Heart left ventricle (tissue), 16 donors: ENCODE measurements around the gene EMILIN3. TPM values are rescaled to one million over a fixed set of nuclear protein-coding genes. Genes with fewer than 3 reads are reported as not detected.

Experiments
- ATAC-seq, 4 donors: fragments of 200-7000 bp; cut with Tn5 transposase; one replicate each; pipeline ENCODE4 v1.9.1; 2020 to 2022; ENCODE audit warnings: moderate library complexity in 4 of 4, mild to moderate bottlenecking in 3 of 4, moderate number of reproducible peaks in 1 of 4
- DNase-seq, 5 donors: peaks; one replicate each; pipeline ENCODE4 v3.0.0-alpha.2; 2020
- H3K27ac ChIP-seq, 12 donors: fragments of 200-600 bp; sonication (generic) in 4 of 12; one replicate each; pipeline versions ENCODE4 v1.5.0 to v1.8.0; 2016 to 2022; ENCODE audit warnings: mild to moderate bottlenecking in 2 of 12
- H3K27me3 ChIP-seq, 9 donors: fragments of 200-600 bp; sonication (generic) in 2 of 9; one replicate each; pipeline versions ENCODE4 v1.5.1 to v1.8.0; 2016 to 2022; ENCODE audit warnings: mild to moderate bottlenecking in 3 of 9
- H3K36me3 ChIP-seq, 9 donors: fragments of 200-600 bp; sonication (generic) in 2 of 9; one replicate each; pipeline versions ENCODE4 v1.5.0 to v1.8.0; 2018 to 2022; ENCODE audit warnings: mild to moderate bottlenecking in 2 of 9
- H3K4me1 ChIP-seq, 12 donors: fragments of 200-600 bp; sonication (generic) in 4 of 12; one replicate each; pipeline versions ENCODE4 v1.5.0 to v1.8.0; 2016 to 2022; ENCODE audit warnings: mild to moderate bottlenecking in 3 of 12
- H3K4me3 ChIP-seq, 12 donors: fragments of 200-600 bp; sonication (generic) in 4 of 12; one replicate each; pipeline versions ENCODE4 v1.5.0 to v1.8.0; 2017 to 2022; ENCODE audit warnings: mild to moderate bottlenecking in 9 of 12, moderate library complexity in 4 of 12
- H3K9me3 ChIP-seq, 12 donors: fragments of 200-600 bp; sonication (generic) in 4 of 12; one replicate each; pipeline versions ENCODE4 v1.5.0 to v1.8.0; 2016 to 2022; ENCODE audit warnings: mild to moderate bottlenecking in 1 of 12
- CTCF ChIP-seq, 12 donors: fragments of 200-600 bp; sonication (generic) in 4 of 12; IDR thresholded peaks; one replicate each; pipeline versions ENCODE4 v1.5.0 to v1.8.0; 2018 to 2022; ENCODE audit warnings: antibody characterized with exemption in 12 of 12, mild to moderate bottlenecking in 5 of 12
- POLR2A ChIP-seq, 2 donors: fragments of 450-650 bp; IDR thresholded peaks; one replicate each; pipeline ENCODE4 v1.6.1; 2017; ENCODE audit warnings: antibody characterized with exemption in 2 of 2, mild to moderate bottlenecking in 2 of 2, moderate library complexity in 2 of 2
- WGBS, 4 donors: extraction: QIAGEN DNeasy Blood & Tissue Kit in 2 of 4; methylation state at CpG; one replicate each; pipeline versions ENCODE4 v1.1.5 to v1.1.7; 2013 to 2018; 5-methylcytosine and 5-hydroxymethylcytosine counted together
- intact Hi-C, 10 donors: fragments of 100-400 bp; cut with DNase I; formaldehyde crosslinking; loops; one replicate each; pipeline versions ENCODE4 v1.11.1 to v1.14.2; 2022
- polyA plus RNA-seq, 2 donors: library from polyadenylated mRNA; stranded (reverse); fragments of 200-250 nt; gene quantifications; one replicate each; pipeline ENCODE4 v1.2.3, GENCODE V29; 2013
- total RNA-seq, 9 donors: library from RNA; depleted of rRNA in 2 of 9; stranded (reverse); fragments of >200 nt in 2 of 9; fragmentation: NEBNext Ultra II Directional in 3 of 9; extraction: Animal tissue kit (Norgen Biotek cat#: 25700) in 3 of 9; gene quantifications; one replicate each; pipeline versions ENCODE4 v1.1.0 to v1.2.4, GENCODE V29; 2016 to 2023
- donor health status: ischemic (EF 13 %, LVEDD 7.1; RV severe dilation, severe dysfunction).
- donor health status: healthy with polysubstance abuse.
- donor health status: DM: no; HTN: yes; CAD: no.
- donor health status: DM: no; HTN: no; CAD: no.
- donor health status: ischemic (EF 25% LVEDD 6.9; RV normal size, moderate dysfunction).
- donor health status: ischemic (EF 25% LVEDD 5.7; RV mildly dilated, moderate dysfunction).
- donor health status: healthy.
- donor health status: DM: yes; HTN: yes; CAD: no.
- donor health status: ischemic (EF 35%, LVEDD 5.7; RV mildly dilated, moderate dysfunction).
- donor health status: nonischemic (EF 11% LVEDD 7.7; RV severe dilation, severe dysfunction).
- donor health status: DM: yes; HTN: yes; CAD: no.
- donor health status: PGD.
- donor health status: ischemic (EF 29% LVEDD 5.4; RV normal size, mild dysfunction).
- donor health status: nonischemic (EF 23%, LVEDD 6.1; RV moderate dilation, normal function).

EMILIN3 gene
- total and polyA plus RNA-seq, 11 donors, result 0.24 to 9.3 (median 2.2) TPM

GRCh38 chr20:41334036-41334435, 32.6 kb downstream of the EMILIN3 start:
- Histone ChIP-seq H3K4me1 (peaks cover 0 to 28% (median 12%) of the 10 kb centered on the region in 12 donors), H3K36me3 (no peaks in the 10 kb centered on the region), H3K4me3 (no peak overlapping the region), H3K27ac (peak overlapping the region in 10 of 12 donors; percentile 26 to 82 (median 67)), H3K9me3 (no peaks in the 10 kb centered on the region), H3K27me3 (no peaks in the 10 kb centered on the region)
- no peak for ATAC-seq
- DNase-seq, result no peak
- TF ChIP-seq CTCF (IDR thresholded peaks at IDR 0.05) (no peak), POLR2A (IDR thresholded peaks at IDR 0.05) (no peak)
- 87 to 99% (median 93%) methylated on average over 2 of the region's 2 CpGs for WGBS, 4 donors
- intact Hi-C loops, result loop anchor here in 5 of 10 donors (2.0 to 10.0 kb wide), 6 partner anchors 87 to 369 kb away; partner anchors contain the start of gene PLCG1 (in 1 of the 5)

GRCh38 chr20:41331731-41332130, 34.9 kb downstream of the EMILIN3 start:
- Histone ChIP-seq H3K4me3 (no peak overlapping the region), H3K27ac (no peak overlapping the region), H3K4me1 (peaks cover 0 to 33% (median 15%) of the 10 kb centered on the region in 12 donors), H3K9me3 (no peaks in the 10 kb centered on the region), H3K27me3 (no peaks in the 10 kb centered on the region), H3K36me3 (no peaks in the 10 kb centered on the region)
- intact Hi-C loops, result loop anchor here in 4 of 10 donors (5.0 to 10.0 kb wide), 5 partner anchors 84 to 367 kb away; partner anchors contain the start of gene PLCG1 (in 1 of the 4)
- TF ChIP-seq POLR2A (IDR thresholded peaks at IDR 0.05) (no peak), CTCF (IDR thresholded peaks at IDR 0.05) (no peak)
- ATAC-seq (no peak), DNase-seq (no peak)
- WGBS, 4 donors, result 92 to 98% (median 96%) methylated on average over 4 of the region's 4 CpGs

- H3K27ac ChIP-seq, result no peak overlapping the region
- ATAC-seq, result no peak
- intact Hi-C loops, result loop anchor here in 4 of 10 donors (5.0 to 10.0 kb wide), 5 partner anchors 84 to 366 kb away; partner anchors contain the start of gene PLCG1 (in 1 of the 4)
Measured at GRCh38 chr20:41330941-41331340, 35.7 kb downstream of the EMILIN3 start.

GRCh38 chr20:41330343-41330720, 36.3 kb downstream of the EMILIN3 start:
- Histone ChIP-seq H3K27ac (peak overlapping the region in 6 of 12 donors; percentile 70 to 85 (median 74)), H3K36me3 (no peaks in the 10 kb centered on the region), H3K9me3 (no peaks in the 10 kb centered on the region), H3K4me1 (peaks cover 0 to 32% (median 15%) of the 10 kb centered on the region in 12 donors), H3K27me3 (no peaks in the 10 kb centered on the region), H3K4me3 (no peak overlapping the region)
- ATAC-seq (no peak), DNase-seq (no peak)
- TF ChIP-seq POLR2A (IDR thresholded peaks at IDR 0.05), result no peak
- TF ChIP-seq CTCF (IDR thresholded peaks at IDR 0.05), result no peak
- WGBS, 4 donors, result 83 to 91% (median 90%) methylated on average over 5 of the region's 5 CpGs
- intact Hi-C loops, result loop anchor here in 4 of 10 donors (5.0 to 10.0 kb wide), 5 partner anchors 83 to 366 kb away; partner anchors contain the start of gene PLCG1 (in 1 of the 4)

More at GRCh38 chr20:41330941-41331340, 35.7 kb downstream of the EMILIN3 start:
- Histone ChIP-seq H3K4me1 (peaks cover 0 to 33% (median 15%) of the 10 kb centered on the region in 12 donors), H3K9me3 (no peaks in the 10 kb centered on the region), H3K36me3 (no peaks in the 10 kb centered on the region), H3K27me3 (no peaks in the 10 kb centered on the region), H3K4me3 (no peak overlapping the region)
- DNase-seq, result no peak
- WGBS, 4 donors, result 73 to 91% (median 85%) methylated on average over 1 of the region's 1 CpG
- TF ChIP-seq CTCF (IDR thresholded peaks at IDR 0.05) (no peak), POLR2A (IDR thresholded peaks at IDR 0.05) (no peak)
